SK-N-SH treated with all-trans-retinoic acid at 6 μM for 48 hours (cell line): ENCODE results near the gene SLC25A29.

Experiments used
- ATAC-seq: fragments of 200-7000 bp; cut with Tn5 transposase; 3 replicates; pipeline ENCODE4 v1.9.1; 2020; ENCODE audit warnings: mild to moderate bottlenecking, moderate library complexity
- ARNTL ChIP-seq: fragments of 450-650 bp; formaldehyde crosslinking; IDR thresholded peaks from 2 replicates; pipeline ENCODE4 v1.5.0; 2020; ENCODE audit warnings: low read depth, mild to moderate bottlenecking, moderate library complexity, borderline replicate concordance
- BACH2 ChIP-seq: fragments of 250-450 bp; sonication (Bioruptor Pico); IDR thresholded peaks from 2 replicates; pipeline ENCODE4 v1.9.0; 2021; ENCODE audit warnings: mild to moderate bottlenecking, borderline replicate concordance
- CREB5 ChIP-seq: fragments of 250-450 bp; sonication (Bioruptor Pico); IDR thresholded peaks from 2 replicates; pipeline ENCODE4 v1.5.1; 2020; ENCODE audit warnings: low read depth, mild to moderate bottlenecking, moderate library complexity
- CSDC2 ChIP-seq: fragments of 250-450 bp; sonication (Bioruptor Pico); IDR thresholded peaks from 2 replicates; pipeline ENCODE4 v1.5.0; 2020; ENCODE audit warnings: mild to moderate bottlenecking, moderate library complexity
- ESRRG ChIP-seq: fragments of 250-450 bp; sonication (Bioruptor Pico); IDR thresholded peaks from 2 replicates; pipeline ENCODE4 v1.6.1; 2021; ENCODE audit warnings: mild to moderate bottlenecking
- GLIS3 ChIP-seq: fragments of 250-450 bp; sonication (Bioruptor Pico); IDR thresholded peaks from 2 replicates; pipeline ENCODE4 v1.5.0; 2020; ENCODE audit warnings: mild to moderate bottlenecking, moderate library complexity
- ISL1 ChIP-seq: fragments of 250-450 bp; sonication (Bioruptor Pico); IDR thresholded peaks from 2 replicates; pipeline ENCODE4 v2.1.2; 2022; ENCODE audit warnings: mild to moderate bottlenecking, moderate library complexity
- OSR1 ChIP-seq: fragments of 250-450 bp; sonication (Bioruptor Pico); IDR thresholded peaks from 2 replicates; pipeline ENCODE4 v1.8.0; 2022; ENCODE audit warnings: moderate library complexity, mild to moderate bottlenecking, inconsistent platforms
- PATZ1 ChIP-seq: fragments of 250-450 bp; sonication (Bioruptor Pico); IDR thresholded peaks from 2 replicates; pipeline ENCODE4 v1.8.0; 2020; ENCODE audit warnings: mild to moderate bottlenecking, moderate library complexity, borderline replicate concordance
- POU6F1 ChIP-seq: fragments of 250-450 bp; sonication (Bioruptor Pico); IDR thresholded peaks from 2 replicates; pipeline ENCODE4 v1.8.0; 2021; ENCODE audit warnings: low read depth, mild to moderate bottlenecking, moderate library complexity, borderline replicate concordance
- PPARA ChIP-seq: fragments of 250-450 bp; sonication (Bioruptor Pico); IDR thresholded peaks from 2 replicates; pipeline ENCODE4 v1.5.0; 2020; ENCODE audit warnings: mild to moderate bottlenecking, borderline replicate concordance
- RARB ChIP-seq: fragments of 250-450 bp; sonication (Bioruptor Pico); IDR thresholded peaks from 2 replicates; pipeline ENCODE4 v1.8.0; 2021; ENCODE audit warnings: mild to moderate bottlenecking, moderate library complexity
- SNAI2 ChIP-seq: fragments of 250-450 bp; sonication (Bioruptor Pico); IDR thresholded peaks from 2 replicates; pipeline ENCODE4 v1.5.0; 2020; ENCODE audit warnings: mild to moderate bottlenecking, moderate library complexity
- TCF4 ChIP-seq: fragments of 250-450 bp; sonication (Bioruptor Pico); IDR thresholded peaks from 2 replicates; pipeline ENCODE4 v1.8.0; 2021; ENCODE audit warnings: mild to moderate bottlenecking, moderate library complexity, borderline replicate concordance
- TOX ChIP-seq: fragments of 250-450 bp; sonication (Bioruptor Pico); IDR thresholded peaks from 2 replicates; pipeline ENCODE4 v1.8.0; 2021; ENCODE audit warnings: mild to moderate bottlenecking, moderate library complexity, borderline replicate concordance
- TSHZ2 ChIP-seq: fragments of 250-450 bp; sonication (Bioruptor Pico); IDR thresholded peaks from 2 replicates; pipeline ENCODE4 v1.5.0; 2020; ENCODE audit warnings: mild to moderate bottlenecking, moderate library complexity
- ZC3H10 ChIP-seq: fragments of 250-450 bp; sonication (Bioruptor Pico); IDR thresholded peaks from 2 replicates; pipeline ENCODE4 v1.5.1; 2021; ENCODE audit warnings: mild to moderate bottlenecking, moderate library complexity
- ZFP3 ChIP-seq: fragments of 250-450 bp; sonication (Bioruptor Pico); IDR thresholded peaks from 2 replicates; pipeline ENCODE4 v1.5.0; 2020; ENCODE audit warnings: mild to moderate bottlenecking, moderate library complexity
- ZFP30 ChIP-seq: fragments of 450-650 bp; formaldehyde crosslinking; IDR thresholded peaks from 2 replicates; pipeline ENCODE4 v1.5.0; 2022; ENCODE audit warnings: mild to moderate bottlenecking, moderate library complexity
- ZNF565 ChIP-seq: fragments of 450-650 bp; formaldehyde crosslinking; conservative IDR thresholded peaks from 2 replicates; pipeline ENCODE4 v1.5.0; 2020; ENCODE audit warnings: low read depth, mild to moderate bottlenecking, moderate library complexity
- ZNF70 ChIP-seq: fragments of 450-650 bp; formaldehyde crosslinking; IDR thresholded peaks from 2 replicates; pipeline ENCODE4 v1.5.0; 2020; ENCODE audit warnings: mild to moderate bottlenecking, moderate library complexity
- ZNF8 ChIP-seq: fragments of 450-650 bp; formaldehyde crosslinking; IDR thresholded peaks from 2 replicates; pipeline ENCODE4 v1.5.0; 2020; ENCODE audit warnings: mild to moderate bottlenecking, moderate library complexity
- TF ChIP-seq, protein P1 (sequence below): fragments of 250-450 bp; sonication (Bioruptor Pico); IDR thresholded peaks from 2 replicates; pipeline ENCODE4 v1.5.1; 2021; ENCODE audit warnings: mild to moderate bottlenecking, moderate library complexity

The SLC25A29 gene

GRCh38 chr14:100243020-100243419, 63.2 kb downstream of the SLC25A29 start:
- ATAC-seq, result no peak
- TF ChIP-seq TSHZ2 (no peak), PPARA (CRISPR knock-in tag) (no peak), ZNF70 (CRISPR knock-in tag) (no peak), ESRRG (no peak), OSR1 (CRISPR knock-in tag) (no peak), ZFP3 (CRISPR knock-in tag) (no peak), ZFP30 (CRISPR knock-in tag) (no peak), ISL1 (CRISPR knock-in tag) (no peak), POU6F1 (no peak), SNAI2 (CRISPR knock-in tag) (no peak), ZNF565 (CRISPR knock-in tag) (no peak), CSDC2 (CRISPR knock-in tag) (no peak), ZNF8 (no peak), ZC3H10 (CRISPR knock-in tag) (no peak), PATZ1 (CRISPR knock-in tag) (no peak), GLIS3 (CRISPR knock-in tag) (no peak), BACH2 (CRISPR knock-in tag) (no peak), TOX (CRISPR knock-in tag) (no peak), CREB5 (CRISPR knock-in tag) (no peak)
- TF ChIP-seq, protein P1, sequence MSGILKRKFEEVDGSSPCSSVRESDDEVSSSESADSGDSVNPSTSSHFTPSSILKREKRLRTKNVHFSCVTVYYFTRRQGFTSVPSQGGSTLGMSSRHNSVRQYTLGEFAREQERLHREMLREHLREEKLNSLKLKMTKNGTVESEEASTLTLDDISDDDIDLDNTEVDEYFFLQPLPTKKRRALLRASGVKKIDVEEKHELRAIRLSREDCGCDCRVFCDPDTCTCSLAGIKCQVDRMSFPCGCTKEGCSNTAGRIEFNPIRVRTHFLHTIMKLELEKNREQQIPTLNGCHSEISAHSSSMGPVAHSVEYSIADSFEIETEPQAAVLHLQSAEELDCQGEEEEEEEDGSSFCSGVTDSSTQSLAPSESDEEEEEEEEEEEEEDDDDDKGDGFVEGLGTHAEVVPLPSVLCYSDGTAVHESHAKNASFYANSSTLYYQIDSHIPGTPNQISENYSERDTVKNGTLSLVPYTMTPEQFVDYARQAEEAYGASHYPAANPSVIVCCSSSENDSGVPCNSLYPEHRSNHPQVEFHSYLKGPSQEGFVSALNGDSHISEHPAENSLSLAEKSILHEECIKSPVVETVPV (CRISPR knock-in tag), result no peak

- ATAC-seq, result no peak
- TF ChIP-seq TCF4 (no peak), BACH2 (CRISPR knock-in tag) (no peak), TOX (CRISPR knock-in tag) (no peak), OSR1 (CRISPR knock-in tag) (no peak), ISL1 (CRISPR knock-in tag) (no peak), ZC3H10 (CRISPR knock-in tag) (no peak), ZNF565 (CRISPR knock-in tag) (no peak), POU6F1 (no peak), ARNTL (CRISPR knock-in tag) (no peak), PPARA (CRISPR knock-in tag) (no peak), ZFP30 (CRISPR knock-in tag) (no peak), TSHZ2 (no peak), RARB (CRISPR knock-in tag) (no peak)
- TF ChIP-seq, protein P1 (CRISPR knock-in tag), result no peak
Measured at GRCh38 chr14:100241279-100241678, 65.0 kb downstream of the SLC25A29 start.
